ENCODE measurements around the gene IFI44.

Gene IFI44

DNA sequence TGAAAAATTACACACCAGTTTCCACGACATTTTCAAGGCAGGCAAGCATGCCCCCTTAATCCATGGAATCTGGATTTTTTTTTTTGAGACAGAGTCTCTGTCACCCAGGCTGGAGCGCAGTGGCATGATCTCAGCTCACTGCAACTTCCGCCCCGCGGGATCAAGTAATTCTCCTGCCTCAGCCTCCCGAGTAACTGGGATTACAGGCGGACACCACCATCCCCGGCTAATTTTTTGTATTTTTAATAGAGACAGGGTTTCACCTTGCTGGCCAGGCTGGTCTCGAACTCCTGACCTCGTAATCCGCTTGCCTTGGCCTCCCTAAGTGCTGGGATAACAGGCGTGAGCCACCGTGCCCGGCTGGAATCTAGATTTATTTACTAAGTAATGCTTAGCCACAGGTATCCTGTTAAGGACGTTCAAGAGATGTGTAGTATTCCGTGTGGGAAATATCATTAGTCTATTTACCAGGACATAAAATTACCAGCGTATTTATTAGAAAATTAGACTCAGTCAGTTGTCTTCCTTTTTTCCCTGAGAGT lies 2.5 kb downstream of the IFI44 start:
- DNase-seq (ENCODE audit: low spot score): no peak

DNA sequence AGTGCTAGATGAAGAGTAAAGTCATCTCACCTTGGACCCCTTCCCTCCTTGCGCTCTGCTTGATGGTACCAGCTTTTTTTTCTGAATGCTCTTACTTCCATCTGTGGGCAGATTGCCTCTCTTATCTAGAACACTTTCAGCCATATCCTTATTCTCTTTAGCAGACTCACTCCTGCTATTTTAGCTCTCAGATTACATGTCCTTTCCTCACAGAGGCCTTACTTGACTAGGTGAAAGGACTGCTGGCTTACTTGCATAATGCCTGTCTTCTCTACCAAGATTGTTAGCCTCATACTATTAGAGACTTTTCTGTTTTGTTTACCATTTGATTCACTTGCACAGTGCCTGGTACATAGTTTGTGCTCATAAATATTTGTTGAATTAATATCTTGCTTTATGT lies 9.3 kb downstream of the IFI44 start:
- DNase-seq (ENCODE audit: low spot score): no peak

DNA sequence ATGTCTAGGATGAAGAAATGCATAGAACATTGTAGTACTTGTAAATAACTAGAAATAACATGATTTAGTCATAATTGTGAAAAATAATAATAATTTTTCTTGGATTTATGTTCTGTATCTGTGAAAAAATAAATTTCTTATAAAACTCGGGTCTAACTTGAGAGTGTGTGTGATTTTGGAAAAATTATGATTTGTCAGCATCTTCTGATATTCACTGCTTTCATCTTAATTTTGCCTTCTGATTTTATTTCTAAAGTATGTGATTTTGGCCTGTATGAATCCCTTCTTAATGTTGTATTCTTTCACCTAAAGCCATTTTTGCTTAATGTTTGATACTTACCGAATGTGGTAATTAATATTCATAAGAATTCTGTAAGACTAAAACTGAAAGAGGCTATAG lies 14.3 kb downstream of the IFI44 start:
- no peak for DNase-seq (ENCODE audit: low spot score)

DNA sequence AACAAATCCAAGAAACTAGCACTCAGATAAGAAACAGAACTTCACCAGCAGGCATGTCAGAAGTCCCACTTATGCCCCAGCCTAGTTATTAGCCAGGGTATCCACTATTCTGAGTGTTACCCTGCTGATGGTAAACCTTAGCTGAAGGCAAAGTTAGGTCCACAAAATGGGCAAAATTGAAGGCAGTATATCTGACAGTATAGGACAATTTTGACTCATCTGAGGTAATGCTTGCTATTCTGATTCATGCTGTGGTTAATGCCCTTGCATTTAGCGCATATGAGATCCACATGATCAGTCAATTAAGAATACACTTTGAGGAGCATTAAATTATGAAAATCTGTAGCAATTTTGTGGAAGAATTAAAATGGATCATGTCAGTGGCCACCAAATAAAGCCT lies 15.1 kb downstream of the IFI44 start:
- DNase-seq (ENCODE audit: low spot score): no peak

DNA sequence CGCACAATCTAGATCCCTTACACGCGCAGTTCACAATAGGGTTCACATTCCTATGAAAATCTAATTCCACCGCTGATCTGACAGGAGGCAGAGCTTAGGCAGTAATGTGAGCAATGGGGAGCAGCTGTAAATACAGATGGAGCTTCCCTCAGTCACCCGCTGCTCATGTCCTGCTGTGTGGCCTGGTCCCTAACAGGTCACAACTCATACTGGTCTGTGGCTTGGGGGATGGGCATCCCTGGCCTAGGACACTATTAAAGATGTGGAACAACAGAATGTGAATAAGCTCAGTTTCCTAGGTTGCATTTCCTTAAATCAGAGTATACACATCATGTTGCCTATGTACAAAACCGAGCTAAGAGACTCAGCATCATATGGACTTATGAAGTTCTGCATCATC lies 16.2 kb downstream of the IFI44 start:
- DNase-seq (ENCODE audit: low spot score): no peak

DNA sequence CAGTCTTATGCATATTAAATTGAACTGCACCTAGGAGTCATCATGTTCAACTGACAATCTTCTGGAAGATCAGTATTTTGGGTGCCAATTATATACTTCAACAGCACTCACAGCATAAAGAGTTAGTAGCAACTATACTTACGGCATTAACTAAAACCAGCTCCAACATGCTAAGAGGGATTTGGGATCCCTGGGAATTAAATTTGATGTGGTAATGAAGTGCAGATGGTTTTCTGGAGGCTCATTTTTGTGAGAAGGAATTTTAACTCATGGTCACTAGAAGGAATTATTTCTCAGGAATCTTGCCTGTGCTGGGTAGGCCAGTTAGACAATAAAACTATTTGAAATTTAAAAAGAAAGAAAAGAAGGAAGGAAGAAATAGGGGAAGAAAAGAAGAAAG lies 18.3 kb downstream of the IFI44 start:
- no peak for DNase-seq (ENCODE audit: low spot score)

DNA sequence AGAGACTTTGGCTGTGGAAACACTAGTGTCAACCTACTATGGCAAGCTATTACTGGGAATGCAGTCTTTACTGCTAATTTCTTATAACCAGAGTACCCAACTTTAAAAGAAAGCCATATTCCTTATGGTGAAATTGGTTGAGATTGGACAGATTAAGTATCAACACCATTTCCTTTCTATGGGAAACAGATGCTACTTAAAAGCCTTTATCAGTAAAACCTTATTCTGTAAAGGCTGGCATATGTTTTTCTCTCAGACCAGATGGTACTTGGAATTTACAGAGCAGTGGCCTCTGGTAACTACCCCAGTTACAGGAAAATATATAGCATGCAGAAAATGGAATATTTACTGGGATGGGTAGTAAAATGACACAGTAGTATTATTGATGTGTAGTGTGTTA lies 18.8 kb downstream of the IFI44 start:
- no peak for DNase-seq (ENCODE audit: low spot score)

DNA sequence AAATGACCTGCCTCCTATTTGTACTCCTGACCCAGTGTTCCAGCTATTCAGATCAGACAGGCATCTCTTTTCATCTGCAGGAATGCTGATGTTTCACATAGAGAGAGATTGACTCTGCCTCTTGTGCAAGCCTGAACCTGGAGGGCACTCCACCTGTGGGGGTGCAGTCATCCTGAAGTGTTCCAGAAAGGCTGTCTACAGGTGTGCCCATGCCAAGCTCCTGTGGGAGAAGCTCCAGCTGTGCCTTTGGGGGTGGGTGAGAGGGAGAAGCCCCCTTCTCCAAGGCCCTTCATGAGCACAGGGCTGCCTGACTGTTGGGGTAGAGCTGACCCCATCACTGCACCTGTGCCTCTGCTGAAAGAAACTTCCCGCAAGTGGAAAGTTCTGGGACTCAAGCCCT lies 22.8 kb downstream of the IFI44 start:
- DNase-seq (ENCODE audit: low spot score): no peak

DNA sequence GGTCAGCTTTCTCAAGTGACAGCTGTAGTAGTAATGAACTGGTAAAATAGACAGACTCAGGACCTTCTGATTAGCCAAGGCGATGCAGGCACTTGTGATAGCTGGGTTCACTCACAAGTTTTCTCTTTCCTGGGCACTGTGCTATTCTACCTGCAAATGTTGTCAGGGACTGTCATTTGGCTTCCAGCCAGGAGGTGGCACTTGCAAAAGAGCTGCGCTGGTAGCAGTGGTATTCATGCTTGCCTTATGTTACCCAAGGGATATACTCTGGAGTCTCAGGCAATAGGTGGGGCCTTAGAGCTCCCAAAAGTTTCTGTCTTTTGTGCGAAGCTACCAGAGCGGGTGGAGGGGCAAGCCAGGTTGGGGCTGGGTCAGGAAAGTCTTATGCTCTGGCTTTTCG lies 23.5 kb downstream of the IFI44 start:
- no peak for DNase-seq (ENCODE audit: low spot score)

DNA sequence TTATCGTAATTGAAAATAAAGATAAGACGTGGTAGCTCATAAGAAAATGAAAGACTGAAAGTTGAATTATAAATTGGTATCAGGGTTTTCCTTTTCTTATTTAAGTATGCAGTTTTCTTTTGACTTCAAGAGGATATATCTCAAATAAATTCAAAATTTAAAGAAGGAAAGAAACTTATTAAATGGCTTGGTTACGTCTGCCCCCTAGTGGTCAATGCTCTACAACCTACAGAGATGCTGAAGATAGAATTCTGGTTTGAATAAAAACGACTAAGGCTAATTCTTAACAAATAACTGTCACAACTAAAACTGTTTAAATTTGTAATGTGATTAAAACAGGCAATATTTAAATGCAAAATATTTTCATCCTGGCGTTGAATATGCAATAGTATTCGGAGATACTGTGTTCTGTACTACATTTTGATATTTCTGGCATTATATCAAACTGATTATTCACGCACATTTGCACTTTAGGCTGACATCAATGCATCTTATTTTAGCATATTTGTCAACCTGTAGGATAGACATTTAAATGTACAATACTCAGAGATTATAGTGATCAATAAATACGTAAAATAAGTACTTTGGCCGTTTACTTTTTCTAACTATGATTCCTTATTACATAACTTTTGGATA lies 26.8 kb downstream of the IFI44 start:
- DNase-seq (ENCODE audit: low spot score): peak; percentile 19

DNA sequence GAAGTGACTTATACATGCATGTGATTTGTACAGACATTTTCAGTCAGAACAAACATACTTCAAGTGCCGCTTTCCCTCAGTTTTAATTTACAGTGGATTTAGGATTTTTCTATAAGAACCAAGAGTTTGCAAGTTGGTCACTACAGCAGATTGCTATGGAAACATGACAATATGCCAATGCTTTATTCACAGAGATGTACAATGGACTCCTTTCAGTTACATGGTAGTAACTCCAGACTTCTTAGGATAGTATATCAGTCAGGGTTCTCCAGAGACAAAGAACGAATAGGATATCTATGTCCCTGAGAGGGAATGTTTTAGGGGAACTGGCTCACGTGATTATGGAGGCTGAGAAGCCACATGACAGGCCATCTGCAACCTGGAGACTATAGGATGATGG lies 27.4 kb downstream of the IFI44 start:
- DNase-seq (ENCODE audit: low spot score): no peak

DNA sequence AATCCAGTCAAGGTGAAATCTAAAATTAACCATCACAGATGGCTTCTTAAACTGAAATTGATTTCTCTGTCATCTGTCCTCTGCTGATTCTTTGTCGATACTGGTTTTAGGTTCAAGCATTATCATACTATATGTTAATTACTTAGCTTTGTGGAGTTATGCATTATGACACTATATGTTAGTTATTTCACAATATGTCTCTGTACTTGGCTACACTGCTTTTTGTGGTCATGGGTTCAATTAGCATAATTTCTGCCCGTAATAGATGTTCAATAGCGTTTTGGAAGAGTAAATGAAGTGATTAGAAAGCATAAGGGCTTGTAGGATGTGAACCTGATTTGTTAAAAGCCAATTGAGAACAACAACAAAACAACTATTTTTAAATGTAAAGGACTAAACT lies 28.2 kb downstream of the IFI44 start:
- DNase-seq (ENCODE audit: low spot score): no peak

DNA sequence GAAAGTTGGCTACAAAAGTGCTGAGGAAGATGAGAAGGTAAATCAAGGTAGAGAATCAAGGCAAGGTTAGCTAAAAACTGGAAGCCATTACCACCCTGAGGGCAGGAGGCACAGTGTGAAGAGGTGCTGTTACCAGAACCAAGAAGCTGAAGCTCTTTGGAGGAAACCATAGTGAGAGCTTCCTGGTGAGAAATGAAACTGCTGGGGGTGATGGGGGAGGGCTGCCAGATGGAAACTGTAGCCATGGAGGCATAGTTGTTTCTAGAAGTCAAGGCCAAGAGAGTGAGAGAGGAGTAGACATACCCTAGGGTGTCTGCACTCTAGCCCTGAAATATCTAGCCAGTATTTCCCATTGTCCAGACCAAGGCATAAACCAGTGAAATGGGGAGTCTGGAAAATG lies 28.7 kb downstream of the IFI44 start:
- no peak for DNase-seq (ENCODE audit: low spot score)

DNA sequence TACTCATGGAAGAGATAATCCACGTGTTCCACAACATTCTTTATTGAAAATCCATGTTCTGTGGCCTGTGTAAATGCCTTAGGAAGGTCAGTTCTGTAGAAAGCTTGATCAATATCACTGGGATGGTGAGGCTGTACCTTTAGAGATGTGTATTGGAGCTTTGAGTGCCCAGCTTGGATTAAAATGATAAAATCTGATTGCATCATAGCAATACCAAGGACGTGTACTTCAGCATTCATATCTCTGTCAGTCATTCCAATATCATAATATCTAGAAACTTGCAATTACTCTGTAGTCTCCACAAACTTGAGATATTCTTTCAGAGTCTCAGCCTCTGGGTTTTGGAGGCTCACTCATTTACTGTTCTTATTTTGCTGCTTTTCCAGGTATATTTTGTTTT lies 31.6 kb downstream of the IFI44 start:
- DNase-seq (ENCODE audit: low spot score): no peak

DNA sequence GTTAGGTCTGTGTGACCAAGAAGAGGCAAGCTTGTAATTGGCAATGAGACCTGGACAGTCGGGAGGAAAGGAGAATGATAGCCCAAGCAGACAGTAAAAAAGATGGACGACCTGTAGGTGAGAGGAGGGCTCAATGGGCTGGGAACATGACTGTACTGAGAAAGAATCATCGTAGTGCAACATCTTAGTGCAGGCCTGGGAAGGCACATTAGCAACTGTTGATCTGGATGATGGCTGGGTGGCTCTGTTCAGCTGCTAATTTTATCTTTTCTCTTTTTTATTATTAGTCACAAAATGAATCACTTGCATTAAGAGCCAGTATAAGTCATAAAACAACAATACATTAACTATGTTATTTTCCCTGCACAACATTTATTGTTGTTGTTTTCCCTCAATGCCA lies 32.9 kb downstream of the IFI44 start:
- DNase-seq (ENCODE audit: low spot score): no peak

DNA sequence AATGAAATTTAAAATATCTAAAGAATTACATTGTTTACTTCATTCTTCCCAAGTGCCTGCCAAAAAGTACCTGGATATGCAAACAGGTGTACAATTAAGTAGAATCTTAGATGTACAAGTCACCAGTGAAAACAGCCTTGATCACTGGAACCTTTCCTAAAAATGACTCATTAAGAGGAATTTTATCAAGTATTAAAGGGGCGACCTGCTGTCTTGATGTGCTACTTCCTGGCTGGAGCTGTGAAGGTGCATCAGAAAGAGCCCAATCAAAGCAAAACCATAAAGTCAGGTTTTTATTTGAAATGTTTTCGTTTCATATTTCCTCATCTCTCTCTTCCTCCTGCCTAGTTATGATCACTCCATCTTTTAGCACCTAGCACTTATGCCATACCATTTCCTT lies 33.4 kb downstream of the IFI44 start:
- no peak for DNase-seq (ENCODE audit: low spot score)

DNA sequence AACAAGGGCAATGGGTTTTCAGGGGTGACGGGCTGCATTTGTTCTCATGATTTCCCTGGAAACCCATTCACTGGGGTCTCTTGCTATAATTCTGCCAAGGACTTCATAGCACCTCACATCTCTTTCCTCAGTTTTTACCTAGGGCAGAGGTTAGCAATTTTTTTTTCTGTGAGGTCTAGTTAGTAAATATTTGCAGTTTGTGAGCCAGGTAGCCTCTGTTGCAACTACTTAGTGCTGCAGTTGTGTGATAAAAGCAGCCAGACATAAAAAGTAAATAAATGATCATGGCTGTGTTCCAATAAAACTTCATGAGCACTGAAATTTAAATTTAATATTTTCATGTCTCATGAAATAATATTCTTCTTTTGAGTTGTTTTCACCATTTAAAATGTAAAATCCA lies 37.7 kb downstream of the IFI44 start:
- DNase-seq (ENCODE audit: low spot score): no peak

DNA sequence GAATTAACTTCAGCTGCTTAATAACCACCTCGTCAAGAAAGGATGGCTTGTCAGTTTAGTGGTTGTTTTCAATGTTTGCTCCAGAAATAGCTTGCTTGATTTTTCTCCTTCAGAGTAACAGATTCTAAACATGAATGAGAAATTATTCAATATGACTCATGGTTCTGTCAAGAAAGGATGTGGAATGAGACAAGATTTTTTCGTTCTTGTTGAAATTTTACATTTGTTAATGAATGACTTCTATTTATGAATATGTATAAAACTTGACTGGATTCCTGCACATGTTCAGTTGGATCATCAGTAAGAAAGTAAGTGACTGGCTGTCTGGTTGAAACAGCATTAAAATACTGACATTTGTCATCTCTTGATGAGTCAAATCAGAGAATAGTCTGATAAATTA lies 38.3 kb downstream of the IFI44 start:
- DNase-seq (ENCODE audit: low spot score): no peak

DNA sequence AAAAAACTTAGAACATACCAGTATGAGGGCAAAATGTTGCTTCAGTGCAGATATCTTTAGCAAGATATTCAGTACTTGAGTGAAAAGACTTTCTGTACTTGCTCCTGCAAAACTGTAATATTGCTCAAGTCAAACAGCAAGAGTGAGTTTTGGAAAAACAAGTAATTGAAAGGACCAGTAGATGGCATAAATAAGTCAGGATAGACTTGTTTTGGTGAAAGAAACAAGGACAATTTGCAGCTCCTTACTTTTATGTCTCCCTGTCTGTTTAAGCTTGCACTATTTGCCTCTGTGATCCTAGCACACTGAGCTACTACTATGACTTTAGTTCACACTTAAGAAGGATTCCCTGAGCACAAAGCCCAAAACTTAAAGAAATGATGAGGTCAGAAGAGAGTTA lies 39.1 kb downstream of the IFI44 start:
- DNase-seq (ENCODE audit: low spot score): no peak

DNA sequence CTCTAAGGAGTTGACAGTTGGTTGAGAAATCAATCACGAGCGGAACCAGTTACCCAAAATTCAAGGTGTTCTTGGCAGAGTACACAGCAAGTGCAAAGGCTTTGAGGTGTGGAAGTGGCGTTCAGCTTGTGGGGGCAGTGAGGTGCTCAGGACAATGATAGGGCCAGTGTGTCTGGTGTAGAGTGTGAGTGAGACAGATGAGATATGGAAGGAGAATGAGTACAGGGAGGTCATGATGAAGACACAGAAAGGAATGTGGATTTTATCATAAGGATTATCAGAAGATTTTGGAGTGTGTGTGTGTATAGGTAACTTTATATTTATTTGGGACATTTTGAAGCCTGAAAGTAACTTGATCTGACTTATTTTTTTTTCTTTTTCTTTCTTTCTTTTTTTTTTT lies 40.9 kb downstream of the IFI44 start:
- no peak for DNase-seq (ENCODE audit: low spot score)

DNA sequence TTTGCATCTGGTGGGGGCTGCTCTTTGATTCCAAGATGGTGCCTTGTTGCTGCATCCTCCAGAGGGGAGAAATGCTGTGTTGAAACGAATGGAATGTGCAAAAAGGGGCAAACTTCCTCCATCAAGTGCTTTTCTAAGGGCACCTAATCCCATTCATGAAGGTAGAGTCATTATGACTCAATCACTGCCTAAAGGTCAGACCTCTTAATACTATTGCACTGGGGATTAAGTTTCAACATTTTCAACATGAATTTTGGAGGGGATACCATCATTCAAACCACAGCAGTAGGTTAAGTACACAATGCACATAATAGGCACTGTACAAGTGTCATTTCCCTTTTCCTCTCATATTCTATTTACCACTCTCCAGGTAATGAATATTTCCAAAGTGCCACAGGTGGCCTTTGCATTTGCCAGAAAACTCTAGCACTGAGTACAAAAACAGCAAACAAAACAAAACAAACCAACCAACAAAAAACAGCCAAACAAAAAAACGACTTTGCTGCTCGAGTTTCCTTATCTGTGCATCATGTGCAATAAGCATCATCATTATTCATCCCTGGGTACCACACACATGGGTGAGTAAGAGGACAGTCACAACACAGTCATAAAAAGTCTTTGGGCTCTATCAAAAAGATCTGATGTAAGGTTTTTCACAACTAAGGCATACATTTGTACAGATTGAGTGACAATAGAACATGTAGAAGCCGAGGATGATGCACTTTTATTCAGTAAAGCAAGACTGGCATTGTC lies 42.5 kb downstream of the IFI44 start:
- DNase-seq (ENCODE audit: low spot score): no peak

DNA sequence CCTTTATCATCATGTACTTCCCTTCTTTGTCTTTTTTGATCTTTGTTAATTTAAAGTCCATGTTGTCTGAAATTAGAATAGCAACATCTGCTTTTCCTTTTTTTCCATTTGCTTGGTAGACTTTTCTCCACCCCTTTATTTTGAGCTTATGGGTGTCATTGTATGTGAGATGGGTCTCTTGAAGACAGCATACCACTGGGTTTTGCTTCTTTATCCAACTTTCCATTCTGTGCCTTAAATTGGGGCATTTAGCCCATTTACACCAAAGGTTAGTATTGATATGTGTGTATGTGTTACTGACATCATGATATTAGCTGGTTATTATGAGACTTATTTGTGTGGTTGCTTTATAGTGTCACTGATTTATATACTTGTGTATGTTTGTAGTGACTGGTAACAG lies 50.2 kb downstream of the IFI44 start:
- no peak for DNase-seq (ENCODE audit: low spot score)

DNA sequence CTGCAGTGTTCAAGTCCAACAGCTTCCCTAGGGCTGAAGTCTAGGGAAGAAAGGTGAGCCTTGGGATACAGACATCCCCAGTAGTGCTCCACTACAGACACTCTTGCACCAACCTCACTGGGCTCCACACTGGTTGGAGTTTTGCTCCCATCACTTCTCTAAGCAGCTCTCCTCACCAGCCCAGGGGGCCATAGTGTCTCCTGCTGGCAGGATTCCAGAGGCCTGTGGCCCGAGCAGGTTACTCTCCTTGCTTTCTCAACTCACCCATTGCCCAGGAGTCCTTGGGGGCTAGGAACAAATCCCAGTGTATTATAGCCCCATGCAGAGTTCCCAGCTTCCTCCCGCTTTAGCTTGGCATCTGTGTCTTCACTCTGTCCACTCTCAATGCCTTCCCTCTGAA lies 52.8 kb downstream of the IFI44 start:
- DNase-seq (ENCODE audit: low spot score): no peak

DNA sequence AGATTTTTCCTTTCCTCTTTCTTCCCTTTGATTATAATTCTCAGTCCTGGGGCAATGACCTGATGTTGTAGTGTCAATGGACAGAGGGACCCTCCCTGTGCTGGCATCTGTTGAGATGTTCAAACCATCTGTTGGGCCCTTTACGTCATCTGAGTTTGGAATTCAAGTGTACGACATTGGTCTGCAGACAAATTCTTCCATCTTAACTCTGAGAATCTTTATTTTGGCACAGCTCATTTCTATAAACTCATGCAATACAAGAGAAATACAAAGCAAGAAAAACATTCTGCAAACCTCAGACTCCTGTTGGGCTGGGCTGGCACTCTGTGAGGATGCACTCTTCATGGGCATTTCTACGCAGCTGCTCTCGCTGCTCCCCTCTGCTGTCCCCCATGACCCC lies 54.2 kb downstream of the IFI44 start:
- no peak for DNase-seq (ENCODE audit: low spot score)
